ENCODE measurements around the gene NLRC3.

The NLRC3 gene

GRCh38 chr16:3554351-3554928 is 22.8 kb downstream of the NLRC3 start:
- DNase-seq (ENCODE audit: low read depth, low spot score): no peak
- no peak overlapping the region for H3K4me3 ChIP-seq (ENCODE audit: low read length)

GRCh38 chr16:3553138-3553923 is 23.9 kb downstream of the NLRC3 start:
- DNase-seq (ENCODE audit: low read depth, low spot score): no peak
- no peak overlapping the region for H3K4me3 ChIP-seq (ENCODE audit: low read length)

- no peak for DNase-seq (ENCODE audit: low read depth, low spot score)
Measured at GRCh38 chr16:3550851-3551847, 26.1 kb downstream of the NLRC3 start.

GRCh38 chr16:3549906-3550305 is 27.3 kb downstream of the NLRC3 start:
- DNase-seq (ENCODE audit: low read depth, low spot score): no peak
- no peak overlapping the region for H3K4me3 ChIP-seq (ENCODE audit: low read length)

More at GRCh38 chr16:3550851-3551847, 26.1 kb downstream of the NLRC3 start:
- no peak overlapping the region for H3K4me3 ChIP-seq (ENCODE audit: low read length)

GRCh38 chr16:3548859-3549258 is 28.3 kb downstream of the NLRC3 start:
- no peak overlapping the region for H3K4me3 ChIP-seq (ENCODE audit: low read length)
- no peak for DNase-seq (ENCODE audit: low read depth, low spot score)

GRCh38 chr16:3548445-3548844 is 28.8 kb downstream of the NLRC3 start:
- no peak for DNase-seq (ENCODE audit: low read depth, low spot score)
- no peak overlapping the region for H3K4me3 ChIP-seq (ENCODE audit: low read length)

GRCh38 chr16:3546986-3547682 is 30.1 kb downstream of the NLRC3 start:
- no peak for DNase-seq (ENCODE audit: low read depth, low spot score)
- no peak overlapping the region for H3K4me3 ChIP-seq (ENCODE audit: low read length)

GRCh38 chr16:3542601-3543373 is 34.4 kb downstream of the NLRC3 start:
- no peak for DNase-seq (ENCODE audit: low read depth, low spot score)
- no peak overlapping the region for H3K4me3 ChIP-seq (ENCODE audit: low read length)

GRCh38 chr16:3541527-3542155 is 35.6 kb downstream of the NLRC3 start:
- DNase-seq (ENCODE audit: low read depth, low spot score): no peak
- no peak overlapping the region for H3K4me3 ChIP-seq (ENCODE audit: low read length)

- no peak overlapping the region for H3K4me3 ChIP-seq (ENCODE audit: low read length)
- DNase-seq (ENCODE audit: low read depth, low spot score): no peak
Measured at GRCh38 chr16:3538222-3538621, 39.0 kb downstream of the NLRC3 start.

- no peak for DNase-seq (ENCODE audit: low read depth, low spot score)
Measured at GRCh38 chr16:3536851-3537250, 40.4 kb downstream of the NLRC3 start.

GRCh38 chr16:3536271-3536731 is 40.9 kb downstream of the NLRC3 start:
- no peak for DNase-seq (ENCODE audit: low read depth, low spot score)
- no peak overlapping the region for H3K4me3 ChIP-seq (ENCODE audit: low read length)

More at GRCh38 chr16:3536851-3537250, 40.4 kb downstream of the NLRC3 start:
- no peak overlapping the region for H3K4me3 ChIP-seq (ENCODE audit: low read length)

- H3K4me3 ChIP-seq (ENCODE audit: low read length): no peak overlapping the region
- no peak for DNase-seq (ENCODE audit: low read depth, low spot score)
Measured at GRCh38 chr16:3534126-3534525, 43.1 kb downstream of the NLRC3 start.

- H3K4me3 ChIP-seq (ENCODE audit: low read length): no peak overlapping the region
- no peak for DNase-seq (ENCODE audit: low read depth, low spot score)
Measured at GRCh38 chr16:3532741-3533140, 44.5 kb downstream of the NLRC3 start.

GRCh38 chr16:3530371-3530914 is 46.8 kb downstream of the NLRC3 start:
- H3K4me3 ChIP-seq (ENCODE audit: low read length): no peak overlapping the region
- DNase-seq (ENCODE audit: low read depth, low spot score): no peak

GRCh38 chr16:3529175-3529574 is 48.0 kb downstream of the NLRC3 start:
- no peak for DNase-seq (ENCODE audit: low read depth, low spot score)
- H3K4me3 ChIP-seq (ENCODE audit: low read length): no peak overlapping the region

GRCh38 chr16:3528406-3528805 is 48.8 kb downstream of the NLRC3 start:
- no peak overlapping the region for H3K4me3 ChIP-seq (ENCODE audit: low read length)
- DNase-seq (ENCODE audit: low read depth, low spot score): no peak
